MCF 10A (cell line): ENCODE results near the gene SHANK3. TPM values are rescaled to one million over a fixed set of nuclear protein-coding genes. Genes with fewer than 3 reads are reported as not detected.
A peak's percentile ranks its signal among the peaks of the same experiment; 100 is the strongest.

Source experiments
- BruUV-seq: library from RNA; stranded (reverse); fragments of 400-500 nt; replicated peaks from 2 replicates; lab custom pipeline; 2021; lab: Mats Ljungman, UMichigan
- CTCF ChIA-PET: fragments of 300-600 bp; sonication (Branson Sonifier 250); formaldehyde crosslinking; extraction: SDS; loops from one replicate; lab custom pipeline; 2021; ENCODE audit warnings: antibody characterized with exemption, inconsistent platforms; lab: Yijun Ruan, JAX
- POLR2A ChIA-PET: fragments of 300-600, 350-650 bp; sonication (Branson Sonifier 250); formaldehyde crosslinking; extraction: SDS; loops from one replicate; lab custom pipeline; 2020; ENCODE audit warnings: antibody characterized with exemption, inconsistent platforms; lab: Yijun Ruan, JAX
- DNase-seq: peaks from one replicate; pipeline ENCODE4 v3.0.0-alpha.2; 2018; ENCODE audit not compliant: unreplicated experiment
- H3K27ac Mint-ChIP-seq: one replicate; pipeline ENCODE4 v1.8.0; 2022; ENCODE audit warnings: mild to moderate bottlenecking, low read depth, mixed read lengths; ENCODE audit not compliant: unreplicated experiment
- H3K27me3 Mint-ChIP-seq: one replicate; pipeline ENCODE4 v1.8.0; 2022; ENCODE audit warnings: mixed read lengths; ENCODE audit not compliant: insufficient read depth, unreplicated experiment
- H3K36me3 Mint-ChIP-seq: one replicate; pipeline ENCODE4 v1.8.0; 2022; ENCODE audit warnings: mild to moderate bottlenecking, moderate library complexity, mixed read lengths; ENCODE audit not compliant: insufficient read depth, unreplicated experiment
- H3K4me1 Mint-ChIP-seq: one replicate; pipeline ENCODE4 v1.8.0; 2022; ENCODE audit warnings: mixed read lengths; ENCODE audit not compliant: insufficient read depth, unreplicated experiment
- H3K4me3 Mint-ChIP-seq: one replicate; pipeline ENCODE4 v1.8.0; 2022; ENCODE audit warnings: mild to moderate bottlenecking, moderate library complexity, mixed read lengths; ENCODE audit not compliant: unreplicated experiment
- H3K9me3 Mint-ChIP-seq: one replicate; pipeline ENCODE4 v1.8.0; 2022; ENCODE audit warnings: mixed read lengths; ENCODE audit not compliant: unreplicated experiment
- CTCF ChIP-seq: fragments of 200-600 bp; IDR thresholded peaks from one replicate; pipeline ENCODE4 v1.8.0; 2022; ENCODE audit warnings: antibody characterized with exemption, mild to moderate bottlenecking; ENCODE audit not compliant: unreplicated experiment
- intact Hi-C: fragments of 100-400 bp; cut with micrococcal nuclease; formaldehyde crosslinking; loops from 2 replicates; pipeline ENCODE4 v1.14.1; 2022
- total RNA-seq: library from RNA; stranded (reverse); gene quantifications from 2 replicates; pipeline ENCODE4 v1.2.3, GENCODE V29; 2022

SHANK3 gene
- total RNA-seq, 1 experiment from 2014 or later: 1.2 TPM

DNA sequence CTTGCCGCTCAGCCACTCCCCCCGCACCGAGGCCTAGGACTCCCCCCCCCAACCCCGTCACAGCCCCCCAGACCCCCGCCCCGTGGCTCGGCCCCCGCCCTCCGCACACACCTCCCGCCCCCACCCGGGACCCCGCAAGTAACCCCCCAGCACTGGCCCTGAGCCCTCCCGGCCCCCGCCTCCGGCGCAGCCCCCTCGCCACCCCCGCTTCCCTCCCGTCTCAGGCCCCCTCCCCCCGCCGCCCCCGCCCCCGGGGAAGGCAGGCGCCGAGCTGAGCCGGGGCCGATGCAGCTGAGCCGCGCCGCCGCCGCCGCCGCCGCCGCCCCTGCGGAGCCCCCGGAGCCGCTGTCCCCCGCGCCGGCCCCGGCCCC, 1.5 kb downstream of the SHANK3 start:
- POLR2A ChIA-PET: no interaction called here
- no peak for DNase-seq
- intact Hi-C loops: no loop called here
- CTCF ChIA-PET: no interaction called here
- Mint-ChIP-seq H3K36me3 (no peaks in the 10 kb centered on the region), H3K27me3 (peaks cover 33% of the 10 kb centered on the region), H3K27ac (no peak overlapping the region), H3K4me1 (peaks cover 6% of the 10 kb centered on the region), H3K4me3 (no peak overlapping the region), H3K9me3 (no peaks in the 10 kb centered on the region)
- no peak for TF ChIP-seq CTCF
- BruUV-seq: no TSS peak

- Mint-ChIP-seq H3K36me3 (no peaks in the 10 kb centered on the region), H3K9me3 (no peaks in the 10 kb centered on the region), H3K4me3 (peak overlapping the region; percentile 46), H3K27ac (no peak overlapping the region), H3K4me1 (peaks cover 6% of the 10 kb centered on the region), H3K27me3 (peaks cover 33% of the 10 kb centered on the region)
- POLR2A ChIA-PET: interaction anchor here (0.6 kb wide), 1 partner anchor 53 kb away, joined by 3 read pairs; no protein-coding TSS in a partner anchor
- TF ChIP-seq CTCF: no peak
- DNase-seq: peak; percentile 42
- no TSS peak for BruUV-seq
- CTCF ChIA-PET: interaction anchor here (3.6 kb wide), 1 partner anchor 16 kb away, joined by 14 read pairs; no protein-coding TSS in a partner anchor
- intact Hi-C loops: no loop called here
Observed at GRCh38 chr22:50674606-50675552, 2.3 kb downstream of the SHANK3 start.

- no TSS peak for BruUV-seq
- Mint-ChIP-seq H3K9me3 (no peaks in the 10 kb centered on the region), H3K4me3 (no peak overlapping the region), H3K27ac (no peak overlapping the region), H3K36me3 (no peaks in the 10 kb centered on the region), H3K27me3 (peaks cover 27% of the 10 kb centered on the region), H3K4me1 (peaks cover 6% of the 10 kb centered on the region)
- intact Hi-C loops: no loop called here
- ChIA-PET POLR2A (no interaction called here), CTCF (interaction anchor here (3.6 kb wide), 1 partner anchor 16 kb away, joined by 14 read pairs; no protein-coding TSS in a partner anchor)
- no peak for TF ChIP-seq CTCF
- no peak for DNase-seq
Observed at GRCh38 chr22:50675553-50676179, 3.0 kb downstream of the SHANK3 start.

GRCh38 chr22:50676180-50676636, 3.6 kb downstream of the SHANK3 start:
- ChIA-PET CTCF (interaction anchor here (3.6 kb wide), 1 partner anchor 15 kb away, joined by 14 read pairs; no protein-coding TSS in a partner anchor), POLR2A (no interaction called here)
- DNase-seq: no peak
- H3K27me3 Mint-ChIP-seq: peaks cover 21% of the 10 kb centered on the region
- no peak overlapping the region for H3K27ac Mint-ChIP-seq
- no peak for TF ChIP-seq CTCF
- intact Hi-C loops: no loop called here
- H3K4me1 Mint-ChIP-seq: peaks cover 6% of the 10 kb centered on the region
- no peak overlapping the region for H3K4me3 Mint-ChIP-seq
- H3K9me3 Mint-ChIP-seq: no peaks in the 10 kb centered on the region
- no TSS peak for BruUV-seq
- no peaks in the 10 kb centered on the region for H3K36me3 Mint-ChIP-seq
